NCI-H1092 (cell line): Measurements from ENCODE around the gene NR6A1.

Experiments used
- DNase-seq: peaks from one replicate; lab custom pipeline; 2025; lab: John Stamatoyannopoulos, UW

The NR6A1 gene

DNA sequence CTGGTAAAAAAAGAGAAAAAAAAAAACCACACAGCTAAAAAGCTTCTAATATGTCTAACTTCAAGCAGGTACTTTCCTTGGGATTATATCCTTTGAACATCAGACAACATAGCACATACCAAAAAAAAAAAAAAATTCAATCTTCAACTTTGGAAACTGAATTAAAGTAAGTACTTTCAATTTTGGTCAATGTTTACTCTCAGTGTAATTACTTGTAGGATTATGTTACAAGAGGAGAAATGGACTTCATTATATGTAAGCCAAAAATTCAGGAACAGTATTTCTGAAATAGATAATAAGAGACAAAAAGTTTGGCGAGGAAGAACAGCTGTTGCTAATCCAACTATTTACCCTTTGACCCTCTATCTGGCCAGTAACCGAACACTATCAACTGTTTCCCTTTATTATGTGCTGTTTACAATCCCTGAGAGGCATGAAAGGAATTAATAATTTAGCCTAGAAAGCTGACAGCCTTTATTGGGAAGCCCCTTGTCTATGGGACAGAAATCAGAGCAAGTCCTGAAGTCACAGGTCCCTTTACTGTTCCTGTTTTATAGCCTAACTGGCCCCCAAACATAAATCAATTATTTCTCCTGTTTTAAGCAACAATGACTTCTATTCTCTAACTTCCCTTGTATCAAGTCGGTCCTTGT is 46.6 kb downstream of the NR6A1 start:
- DNase-seq: no peak

DNA sequence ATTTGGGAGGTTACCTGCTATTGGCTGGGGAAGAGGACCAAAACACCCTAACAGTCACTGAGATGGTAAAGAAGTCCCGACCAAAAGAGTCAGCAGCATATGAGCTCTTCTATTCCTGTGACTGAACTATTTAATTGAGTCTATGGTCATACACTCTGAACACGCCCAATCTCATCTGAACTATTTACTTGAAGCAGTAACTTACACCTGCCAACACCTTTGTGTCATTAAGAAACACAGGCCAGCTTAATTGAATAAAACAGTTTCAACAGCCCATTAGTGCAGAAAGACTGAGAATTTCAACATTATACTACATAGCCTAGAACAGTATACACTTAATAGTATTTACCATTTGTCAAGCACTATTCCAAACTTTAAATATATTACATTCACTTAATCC is 47.8 kb downstream of the NR6A1 start:
- no peak for DNase-seq

DNA sequence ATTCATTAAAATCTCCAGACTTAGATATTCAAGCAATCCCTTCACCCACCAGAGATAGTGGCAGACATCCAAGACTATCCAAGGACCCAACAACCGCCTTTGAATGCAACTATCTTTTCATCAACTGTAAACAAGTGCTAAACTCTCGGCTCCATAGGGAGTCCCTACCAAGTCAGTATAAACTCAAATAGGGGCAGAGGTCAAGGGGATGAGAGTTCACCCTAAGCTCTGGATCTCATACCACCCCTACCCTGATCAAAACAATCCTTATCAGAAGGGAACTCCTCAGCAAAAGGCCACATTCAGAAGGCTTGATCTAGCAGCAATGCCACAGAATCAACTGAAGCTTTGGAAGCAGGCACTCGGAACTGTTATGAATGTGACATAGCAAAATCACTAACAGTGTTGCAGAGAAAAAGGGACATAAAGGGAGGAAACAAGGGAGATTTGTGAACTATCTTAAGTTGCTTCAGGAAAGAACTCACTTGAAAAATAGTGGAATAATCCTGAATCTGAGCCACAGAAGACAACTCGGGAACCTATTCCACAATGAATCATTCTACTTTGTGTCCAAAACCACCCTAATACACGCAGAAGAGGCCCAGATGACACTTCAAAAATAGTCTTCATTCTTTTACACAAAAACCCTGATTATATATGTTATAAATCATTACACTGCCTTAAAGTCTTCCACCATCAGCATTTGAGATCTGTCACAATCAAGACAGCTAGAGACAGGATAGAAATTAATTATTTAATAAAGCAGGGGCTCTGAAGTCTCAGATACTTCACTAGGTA is 49.8 kb downstream of the NR6A1 start:
- DNase-seq: no peak

DNA sequence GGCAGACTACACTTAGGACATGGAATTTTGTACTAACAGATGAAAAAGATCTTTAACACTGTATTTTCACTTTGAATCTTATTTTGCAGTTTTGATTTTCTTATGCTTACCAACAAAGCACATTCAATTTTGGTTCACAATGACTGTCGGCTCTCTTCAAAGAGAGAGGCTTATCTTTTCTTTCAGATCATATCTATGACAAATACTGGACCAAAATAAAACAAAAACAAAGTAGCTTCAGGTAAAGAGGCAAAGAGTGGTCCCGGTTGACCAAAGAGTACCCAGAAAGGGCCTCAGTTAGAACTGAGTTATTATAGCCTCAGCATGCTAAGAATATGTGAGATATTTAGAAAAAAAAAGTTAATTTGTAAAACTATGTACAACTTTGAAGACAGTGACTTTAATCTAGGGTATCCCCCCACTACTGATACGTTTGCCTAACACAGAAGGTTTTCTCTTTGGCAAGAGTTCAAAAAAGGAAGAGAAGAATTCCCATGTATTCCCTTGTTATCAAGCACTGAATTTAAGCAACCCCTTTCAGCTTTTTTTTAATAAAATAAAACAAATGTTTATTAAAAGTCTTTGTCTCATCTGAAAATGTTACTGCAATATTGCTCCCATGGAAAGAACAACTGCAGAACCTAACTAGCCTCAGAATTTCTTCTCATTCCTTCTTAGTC is 50.5 kb downstream of the NR6A1 start:
- no peak for DNase-seq

DNA sequence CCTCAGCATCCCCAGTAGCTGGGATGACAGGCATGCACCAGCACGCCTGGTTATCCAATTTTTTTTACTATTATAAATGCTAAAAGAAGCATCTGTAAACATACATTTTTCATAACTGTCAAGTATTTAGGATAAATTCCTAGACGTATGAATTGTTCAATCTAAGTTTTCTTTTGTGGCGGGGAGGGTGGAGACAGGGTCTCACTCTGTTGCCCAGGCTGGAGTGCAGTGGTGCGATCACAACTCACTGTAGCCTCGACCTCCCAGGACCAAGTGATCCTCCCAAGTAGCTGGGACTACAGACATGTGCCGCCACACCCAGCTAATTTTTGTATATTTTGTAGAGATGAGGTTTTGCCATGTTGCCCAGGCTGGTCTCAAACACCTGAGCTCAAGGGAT is 52.2 kb downstream of the NR6A1 start:
- DNase-seq: no peak

DNA sequence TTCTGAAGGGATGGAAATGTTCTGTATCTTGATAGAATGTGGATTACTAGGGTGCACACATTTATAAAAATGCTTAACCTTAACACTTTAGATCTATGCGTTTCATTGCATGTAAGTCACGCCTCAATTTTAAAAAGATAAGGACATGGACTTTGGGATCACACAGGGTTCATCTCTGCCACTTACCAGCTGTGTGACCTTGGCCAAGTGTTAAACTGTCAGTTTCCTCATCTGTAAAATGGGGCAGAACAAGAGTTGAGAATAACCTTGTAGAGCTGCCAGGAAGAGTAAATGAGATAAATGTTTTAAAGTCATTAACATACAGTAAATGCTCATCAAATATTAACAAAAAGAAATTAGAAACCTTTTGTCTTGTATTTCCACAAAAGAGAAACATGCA is 53.5 kb downstream of the NR6A1 start:
- DNase-seq: no peak

DNA sequence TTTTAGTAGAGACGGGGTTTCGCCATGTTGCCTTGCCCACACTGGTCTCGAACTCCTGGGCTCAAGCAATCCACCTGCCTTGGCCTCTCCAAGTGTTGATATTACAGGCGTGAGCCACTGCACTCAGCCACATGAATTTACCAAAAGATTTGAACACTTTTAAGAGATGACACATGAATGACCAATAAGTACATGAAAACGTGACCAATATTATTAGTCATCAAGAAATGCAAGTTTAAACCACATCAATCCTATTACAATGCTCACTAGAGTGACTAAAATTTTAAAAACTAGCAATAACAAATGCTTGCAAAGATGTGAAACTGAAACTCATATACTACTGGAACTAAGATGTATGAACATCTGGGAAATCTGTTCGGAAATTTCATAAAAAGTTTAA is 54.3 kb downstream of the NR6A1 start:
- no peak for DNase-seq

DNA sequence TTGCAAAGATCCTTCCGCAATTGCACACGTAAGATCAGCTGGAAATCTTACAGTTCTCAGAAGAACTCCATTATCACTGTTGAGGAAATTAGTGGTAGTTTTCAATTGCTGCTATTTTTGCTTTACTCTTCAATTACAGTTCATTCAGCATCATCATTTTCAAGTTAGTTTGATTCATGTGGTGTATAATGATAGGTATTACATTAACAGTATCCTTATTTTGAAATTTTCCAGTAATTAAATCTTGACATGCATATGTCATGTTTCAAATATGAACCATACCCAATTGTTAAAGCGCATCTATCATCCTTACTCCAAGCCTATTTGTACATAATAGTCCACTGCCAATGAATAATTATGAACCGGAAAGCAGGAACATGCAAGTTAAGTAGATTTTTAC is 60.3 kb downstream of the NR6A1 start:
- no peak for DNase-seq

DNA sequence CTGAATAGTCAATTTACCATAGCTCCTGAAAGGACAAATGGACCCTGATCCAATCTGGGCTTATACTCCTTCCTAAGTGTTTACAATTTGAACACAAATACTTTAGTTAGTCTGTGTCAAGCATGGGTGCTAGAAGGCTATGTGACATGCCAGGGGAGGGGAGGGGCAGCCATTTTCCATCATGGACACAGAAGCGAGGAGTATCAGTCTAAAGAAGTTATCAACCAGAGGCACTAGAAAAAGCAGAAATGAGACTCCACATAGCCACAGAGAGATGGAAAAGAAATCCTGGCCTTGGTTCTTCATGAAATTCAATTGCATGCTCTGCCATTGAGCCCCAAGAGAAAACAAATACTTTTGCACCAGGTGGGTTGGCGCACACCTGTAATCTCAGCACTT is 61.8 kb downstream of the NR6A1 start:
- DNase-seq: no peak

DNA sequence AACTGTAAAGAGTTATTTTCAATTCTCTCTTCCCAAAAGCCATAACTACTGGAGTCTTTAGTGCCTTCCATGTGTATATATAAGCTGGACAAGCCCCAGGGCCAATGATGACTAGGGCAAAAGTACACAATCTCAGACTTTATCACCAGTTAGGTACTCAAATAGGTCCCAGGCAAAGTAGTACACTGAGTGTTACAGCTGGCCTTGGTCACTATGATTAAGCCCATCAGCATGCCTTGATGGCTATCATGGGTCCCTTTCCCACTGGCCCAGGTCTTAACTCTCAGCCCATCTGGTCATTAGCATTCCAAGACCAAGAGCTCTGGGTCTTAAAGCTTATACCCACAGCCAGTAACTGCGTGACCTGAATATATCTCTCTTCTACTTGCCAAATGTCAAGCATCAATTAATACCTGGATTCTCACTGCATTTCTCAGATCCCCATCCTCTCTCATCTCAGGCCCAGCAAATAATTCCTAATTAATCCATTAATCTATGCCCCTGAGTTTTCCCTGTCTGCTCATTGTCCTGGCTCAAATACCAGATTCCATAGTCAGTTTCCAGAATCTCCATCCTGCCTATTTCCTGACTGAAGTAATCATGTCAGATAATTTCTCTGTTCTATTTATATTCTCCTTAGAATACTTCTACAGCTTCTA is 62.3 kb downstream of the NR6A1 start:
- DNase-seq: no peak

DNA sequence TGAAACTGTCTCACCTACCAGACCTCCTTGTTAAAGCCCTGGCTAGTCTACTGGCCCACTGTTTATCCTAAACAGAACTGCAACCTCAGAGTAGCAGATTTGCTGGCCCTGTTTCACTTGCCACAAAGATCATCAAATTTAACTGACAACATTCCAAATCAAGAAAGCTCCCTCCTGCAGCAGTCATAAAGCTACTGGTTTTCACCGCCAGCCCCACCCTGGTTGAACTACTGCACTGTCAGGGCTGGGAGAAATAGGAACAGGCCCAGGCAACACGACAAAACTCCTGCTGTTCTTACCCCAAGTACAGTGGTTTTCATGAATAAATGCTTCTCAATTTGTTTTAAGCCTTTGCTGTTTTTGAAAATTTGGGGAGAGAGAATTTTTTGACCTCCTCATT is 63.0 kb downstream of the NR6A1 start:
- no peak for DNase-seq

DNA sequence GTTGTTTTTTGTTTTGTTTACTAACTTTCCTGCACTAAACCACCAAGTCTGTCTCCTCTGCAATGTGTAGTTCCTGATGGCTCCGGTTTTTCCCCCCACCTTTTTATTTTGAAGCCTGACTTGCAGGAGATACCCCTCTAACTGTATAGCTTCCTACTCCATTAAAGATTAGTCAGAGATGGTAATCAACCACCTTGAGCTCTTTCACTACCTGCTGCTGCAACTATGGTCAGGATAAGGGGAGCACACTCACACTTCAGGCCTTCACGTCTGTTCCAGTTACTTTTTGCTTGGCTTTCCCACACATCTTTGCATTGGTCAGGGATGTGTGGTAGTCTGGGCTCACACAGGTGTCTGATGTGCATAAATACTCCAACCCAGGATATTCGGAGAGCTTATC is 63.4 kb downstream of the NR6A1 start:
- DNase-seq: no peak

DNA sequence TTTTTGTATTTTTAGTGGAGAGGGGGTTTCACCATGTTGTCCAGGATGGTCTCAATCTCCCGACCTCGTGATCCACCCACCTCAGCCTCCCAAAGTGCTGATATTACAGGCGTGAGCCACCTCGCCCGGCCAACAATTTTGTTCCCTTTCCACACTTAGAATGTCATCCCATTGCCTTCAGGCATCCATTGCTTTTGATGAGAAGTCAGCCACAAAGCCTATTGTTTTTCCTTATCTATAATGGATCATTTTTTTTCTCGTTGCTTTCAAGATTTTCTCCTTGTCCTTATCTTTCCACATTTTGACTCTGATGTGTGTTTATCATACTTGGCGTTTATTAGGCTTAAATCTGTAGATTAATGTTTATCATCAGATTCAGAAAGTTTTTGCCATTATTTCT is 64.4 kb downstream of the NR6A1 start:
- DNase-seq: no peak

DNA sequence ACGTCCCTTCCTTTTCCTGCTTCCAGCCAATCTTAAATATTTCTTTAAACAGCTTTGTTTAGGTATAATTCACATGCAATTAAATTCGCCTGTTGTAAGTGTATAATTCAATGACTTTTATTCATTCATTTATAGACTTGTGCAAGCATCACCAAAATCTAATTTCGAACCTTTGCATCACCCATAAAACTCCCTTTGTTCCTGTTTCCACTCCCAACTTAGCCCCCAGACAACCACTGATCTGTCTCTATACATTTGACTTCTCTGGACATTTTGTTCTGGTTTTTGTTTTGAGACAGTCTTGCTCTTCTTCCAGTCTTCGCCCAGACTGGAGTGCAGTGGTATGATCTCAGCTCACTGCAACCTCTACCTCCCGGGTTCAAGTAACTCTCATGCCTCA is 71.5 kb downstream of the NR6A1 start:
- DNase-seq: no peak

DNA sequence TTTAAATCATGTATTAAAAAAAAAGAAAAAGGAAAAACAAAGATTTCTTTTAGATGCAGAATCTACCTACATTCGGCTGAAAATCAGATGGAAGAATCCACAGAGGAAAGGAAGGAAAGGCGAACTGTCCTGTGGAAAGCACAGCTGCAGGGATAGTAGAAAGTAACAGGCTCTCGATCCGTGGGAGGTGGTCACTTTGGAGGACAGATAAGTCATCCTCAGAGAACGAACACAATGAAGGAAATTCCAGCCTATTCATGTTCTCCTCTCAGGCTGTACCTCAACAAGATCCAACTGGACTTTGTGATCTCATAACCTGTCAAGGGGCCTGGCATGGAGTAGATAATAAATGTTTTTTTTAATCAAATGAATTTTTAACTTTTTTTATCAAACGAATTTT is 72.8 kb downstream of the NR6A1 start:
- no peak for DNase-seq

DNA sequence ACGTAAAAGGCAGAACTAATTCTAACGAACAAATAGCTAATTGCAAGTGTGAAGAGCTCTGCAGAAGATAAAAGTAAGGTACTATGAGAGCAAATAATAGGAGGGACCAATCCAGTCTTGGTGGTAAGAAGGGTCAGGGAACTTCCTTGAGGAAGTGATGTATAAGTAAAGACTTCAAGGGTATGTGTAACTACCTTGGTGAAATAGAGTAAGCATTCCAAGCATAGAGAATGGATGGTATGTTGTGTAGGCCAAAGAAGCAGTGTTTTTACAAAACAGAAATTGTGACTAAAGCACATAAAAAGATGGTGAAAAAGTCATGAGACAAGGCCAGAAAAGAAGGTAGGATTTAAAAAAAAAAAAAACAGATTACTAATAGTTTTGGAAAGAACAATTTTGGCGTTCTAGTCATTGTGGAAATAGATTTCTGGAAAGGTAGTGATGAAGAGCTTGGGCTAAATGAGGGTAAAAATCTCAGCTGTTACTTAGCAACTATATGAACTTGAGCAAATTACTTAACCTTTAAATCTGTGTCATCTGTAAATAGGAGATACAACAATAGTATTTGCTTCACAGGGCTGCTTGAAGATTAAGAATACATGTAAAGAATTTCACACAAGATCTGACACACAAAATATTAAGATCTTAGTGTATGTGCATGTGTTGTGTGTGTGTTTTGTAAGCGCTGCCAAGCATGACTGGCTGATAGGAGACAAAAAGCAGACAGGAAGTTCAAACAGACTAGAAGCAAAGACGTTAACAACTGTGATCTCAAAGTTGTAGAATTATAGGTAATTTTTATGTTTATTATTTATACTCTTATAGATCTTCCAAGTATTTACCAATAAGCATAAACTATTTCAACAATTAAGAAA is 73.5 kb downstream of the NR6A1 start:
- no peak for DNase-seq

DNA sequence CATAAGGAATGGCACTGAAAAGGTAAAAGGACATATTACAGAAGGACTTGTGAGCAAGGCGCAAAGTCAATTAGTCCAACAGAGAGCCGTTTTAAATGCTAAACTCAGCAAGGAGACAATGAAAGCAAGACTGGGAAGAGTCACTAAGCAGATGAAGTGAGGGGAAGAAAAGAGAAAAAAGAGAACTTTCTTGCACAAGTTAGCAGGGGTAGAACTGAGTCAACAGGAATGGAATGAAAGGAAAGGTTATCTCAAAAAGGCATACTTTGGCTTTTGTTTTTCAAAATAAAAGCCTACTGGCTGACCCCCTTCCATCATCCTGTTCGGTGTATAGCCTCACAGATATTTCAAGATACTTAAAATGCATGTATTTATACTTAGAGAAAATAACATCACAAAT is 75.0 kb downstream of the NR6A1 start:
- DNase-seq: no peak

DNA sequence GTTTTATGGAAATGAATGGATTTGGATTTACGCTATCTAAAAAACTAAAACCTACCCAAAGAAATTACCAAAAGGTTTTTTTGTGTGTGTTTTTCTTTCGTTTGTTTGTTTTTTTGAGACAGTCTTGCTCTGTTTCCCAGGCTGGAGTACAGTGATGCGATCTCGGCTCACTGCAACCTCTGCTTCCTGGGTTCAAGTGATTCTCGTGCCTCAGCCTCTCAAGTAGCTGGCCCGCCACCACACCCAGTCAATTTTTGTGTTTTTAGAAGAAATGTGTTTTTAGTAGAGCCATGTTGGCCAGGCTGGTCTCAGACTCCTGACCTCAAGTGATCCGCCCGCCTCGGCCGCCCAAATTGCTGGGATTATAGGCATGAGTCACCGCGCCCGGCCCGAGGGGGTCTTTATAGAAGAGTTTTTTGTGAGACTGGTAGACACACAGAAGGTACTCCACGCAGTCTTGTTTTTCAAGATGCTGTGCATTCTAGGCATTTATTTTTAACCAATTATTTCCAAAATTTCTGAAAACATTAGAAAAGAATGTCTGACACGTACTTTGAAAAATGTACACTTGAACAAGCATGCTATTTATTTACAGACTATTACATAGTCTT is 75.7 kb downstream of the NR6A1 start:
- DNase-seq: no peak

DNA sequence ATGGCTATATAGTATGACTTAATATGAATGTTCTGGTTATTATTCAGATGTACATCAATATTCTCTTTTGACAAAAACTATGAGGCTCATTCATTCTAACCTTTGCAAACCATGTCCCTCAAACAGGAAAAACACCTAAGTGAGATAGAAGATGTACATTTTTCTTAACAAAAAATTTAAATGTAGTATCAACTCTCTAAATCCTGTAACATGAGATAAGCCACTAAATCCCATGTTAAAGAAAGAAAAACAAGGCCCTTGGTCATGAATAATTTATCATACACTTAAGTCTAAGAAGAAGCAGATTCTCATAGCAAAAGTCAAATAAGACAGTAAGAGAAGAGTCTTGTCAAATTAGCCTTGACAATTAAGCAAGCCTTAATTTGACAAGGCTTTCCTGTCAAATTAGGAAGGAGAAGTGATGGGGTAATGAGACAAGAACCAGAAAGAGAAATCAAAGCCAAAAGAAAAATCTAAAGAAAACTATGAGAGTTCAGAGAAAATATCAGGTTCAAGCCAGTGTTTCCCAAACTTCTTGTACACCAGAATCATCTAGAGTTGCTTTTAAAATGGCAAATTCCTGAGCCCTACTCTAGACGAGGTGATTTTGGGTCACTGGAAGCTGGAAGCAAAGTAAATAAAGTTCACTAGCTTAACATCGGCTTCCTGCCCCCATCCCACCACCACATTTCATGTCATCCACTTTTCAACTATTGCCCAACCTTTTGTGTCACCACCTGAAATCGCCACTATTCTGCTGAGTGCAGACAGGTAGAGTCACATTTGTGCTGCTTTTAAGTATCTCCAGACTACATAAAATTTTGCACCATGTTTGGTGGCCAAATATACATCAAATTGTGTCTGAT is 76.5 kb downstream of the NR6A1 start:
- no peak for DNase-seq

DNA sequence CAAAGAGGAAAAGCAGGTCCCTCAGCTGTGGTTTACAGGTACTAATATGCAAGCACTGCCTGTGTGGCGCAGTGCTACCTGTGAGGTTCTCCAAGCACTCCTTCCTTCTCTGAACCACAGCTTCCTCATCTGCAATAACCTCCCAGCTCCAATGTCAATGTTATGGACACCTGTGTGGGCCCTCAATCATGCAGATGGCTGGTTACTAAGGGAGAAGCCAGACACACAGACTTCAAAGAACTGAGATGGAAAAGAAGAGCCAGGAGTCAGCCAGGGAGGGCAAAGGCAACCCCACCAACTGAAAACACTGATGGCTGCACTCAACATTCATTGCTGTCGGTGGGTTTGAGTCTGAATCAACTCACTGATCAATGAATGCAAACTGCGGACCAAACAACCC is 77.7 kb downstream of the NR6A1 start:
- DNase-seq: no peak
